HG02852 (cell line): Measurements from ENCODE around the gene ZG16B.

Experiments
- ATAC-seq: cut with Tn5 transposase; IDR thresholded peaks from one replicate; pipeline ENCODE4 v1.9.1; 2021; ENCODE audit warnings: mild to moderate bottlenecking, moderate library complexity; ENCODE audit not compliant: unreplicated experiment

The ZG16B gene

DNA sequence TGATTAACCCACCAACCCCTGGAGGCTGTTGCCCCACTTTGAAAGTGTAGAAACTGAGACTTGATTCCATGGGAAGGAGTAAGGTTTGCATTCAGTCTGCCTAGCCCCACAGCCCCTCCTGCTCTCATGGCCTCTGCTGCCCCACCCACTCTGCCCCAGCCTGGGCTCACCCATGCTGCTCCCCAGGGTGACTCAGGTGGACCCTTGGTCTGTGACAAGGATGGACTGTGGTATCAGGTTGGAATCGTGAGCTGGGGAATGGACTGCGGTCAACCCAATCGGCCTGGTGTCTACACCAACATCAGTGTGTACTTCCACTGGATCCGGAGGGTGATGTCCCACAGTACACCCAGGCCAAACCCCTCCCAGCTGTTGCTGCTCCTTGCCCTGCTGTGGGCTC, 25.4 kb upstream of the ZG16B start:
- no peak for ATAC-seq

DNA sequence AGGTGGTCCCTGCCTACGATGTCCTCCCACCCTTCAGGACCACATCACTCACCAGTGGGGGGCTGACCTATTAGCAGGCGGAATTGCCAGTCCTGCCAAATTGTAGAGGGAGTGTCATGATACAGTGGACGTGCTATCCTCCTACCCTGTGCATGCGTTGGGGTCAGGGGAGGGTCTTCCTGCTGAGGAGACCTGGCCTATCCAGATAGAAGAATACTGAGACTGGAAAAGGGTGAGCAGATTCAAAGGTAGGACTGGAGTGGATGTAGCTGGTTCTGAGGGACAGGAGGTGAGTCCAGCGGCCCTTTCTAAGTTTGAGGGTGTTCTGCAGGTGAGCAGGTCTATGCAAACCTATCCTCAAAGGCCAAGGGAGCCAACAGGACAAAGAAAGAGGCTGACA, 23.8 kb upstream of the ZG16B start:
- no peak for ATAC-seq

- ATAC-seq, result no peak
Measured at GRCh38 chr16:2808181-2808580, 21.9 kb upstream of the ZG16B start.

DNA sequence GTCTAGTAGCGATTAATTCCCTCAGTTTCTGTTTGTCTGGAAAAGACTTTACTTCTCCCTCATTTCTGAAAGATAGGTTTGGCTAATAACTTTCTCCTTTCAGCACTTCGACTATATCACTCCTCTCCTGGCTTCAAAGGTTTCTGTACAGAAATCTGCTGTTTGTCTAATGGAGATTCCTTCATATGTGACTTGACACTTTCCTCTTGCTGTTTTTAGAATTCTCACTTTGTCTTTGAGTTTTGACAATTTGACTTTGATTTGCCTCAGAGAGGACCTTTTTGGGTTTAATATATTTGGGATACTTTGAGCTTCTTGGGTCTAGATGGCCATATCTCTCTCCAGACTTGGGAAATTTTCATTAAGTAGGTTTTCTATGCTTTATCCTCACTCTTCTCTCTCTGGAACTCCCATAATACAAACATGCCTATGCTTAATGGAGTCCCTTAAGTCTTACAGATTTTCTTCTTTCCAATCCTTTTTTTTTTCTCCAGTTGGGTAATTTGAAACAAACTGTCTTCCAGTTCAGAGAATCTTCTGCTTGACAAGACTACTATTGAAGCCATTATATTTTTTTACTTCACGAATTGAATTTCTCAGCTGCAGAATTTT, 20.8 kb upstream of the ZG16B start:
- ATAC-seq, result no peak

GRCh38 chr16:2810651-2811050, 19.5 kb upstream of the ZG16B start:
- no peak for ATAC-seq

DNA sequence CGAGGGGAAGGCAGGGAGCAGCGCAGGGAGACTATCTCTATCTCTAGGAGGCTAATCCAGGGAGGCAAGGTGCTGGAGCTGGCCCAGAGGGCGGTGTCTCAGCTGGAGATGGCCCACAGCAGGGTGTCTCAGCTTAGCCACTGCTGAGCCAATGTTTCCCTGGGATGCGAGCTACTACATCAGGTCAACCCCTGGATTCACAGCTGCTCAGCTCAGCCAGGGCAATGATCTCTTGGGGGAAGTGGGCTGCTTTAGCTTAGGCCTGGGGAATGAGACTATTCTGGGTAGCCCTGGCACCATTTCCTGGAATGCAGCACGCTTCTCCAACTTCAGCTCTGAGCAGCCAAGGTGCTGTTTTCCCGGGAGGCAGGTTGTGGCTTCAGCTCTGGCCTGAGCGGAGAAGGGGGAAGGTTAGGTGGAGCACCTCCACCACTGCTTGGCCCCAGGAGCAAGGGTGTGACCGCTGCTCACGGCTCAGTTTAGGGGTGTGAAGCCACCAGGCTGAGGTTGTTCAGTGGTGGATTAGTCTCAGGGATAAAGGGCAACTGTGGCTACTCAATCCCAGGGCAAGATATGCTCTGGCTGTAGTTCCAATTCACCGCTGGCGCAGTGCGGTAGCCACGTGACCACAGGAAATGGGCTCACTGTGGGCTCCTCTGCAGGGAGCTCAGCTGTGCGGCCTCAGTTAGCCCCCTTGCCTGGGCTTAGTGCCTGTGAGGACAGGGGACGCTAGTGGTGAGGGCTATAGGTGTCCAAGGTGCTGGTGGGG, 18.2 kb upstream of the ZG16B start:
- ATAC-seq, result no peak

DNA sequence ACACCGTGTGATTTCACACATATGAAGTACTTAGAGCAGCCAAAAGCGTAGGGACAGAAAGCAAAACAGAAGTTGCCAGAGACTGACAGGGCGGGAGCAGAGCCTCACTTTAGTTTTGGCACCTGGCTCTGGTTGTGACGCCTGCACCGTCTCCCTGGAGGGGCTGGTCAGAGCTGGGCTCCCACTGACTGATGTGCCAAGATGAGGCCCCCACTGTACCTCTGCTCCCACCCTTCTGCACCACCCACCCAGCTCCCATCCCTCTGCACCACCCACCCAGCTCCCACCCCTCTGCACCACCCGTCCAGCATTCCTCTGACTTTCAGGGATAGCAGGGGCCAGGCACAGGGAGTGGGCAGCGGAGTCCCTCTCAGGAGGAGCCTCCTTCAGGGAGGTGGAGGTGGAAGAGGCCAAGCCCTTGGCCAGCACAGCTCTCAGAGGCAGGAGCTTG, 16.3 kb upstream of the ZG16B start:
- no peak for ATAC-seq

- no peak for ATAC-seq
Measured at GRCh38 chr16:2814551-2815298, 15.4 kb upstream of the ZG16B start.

DNA sequence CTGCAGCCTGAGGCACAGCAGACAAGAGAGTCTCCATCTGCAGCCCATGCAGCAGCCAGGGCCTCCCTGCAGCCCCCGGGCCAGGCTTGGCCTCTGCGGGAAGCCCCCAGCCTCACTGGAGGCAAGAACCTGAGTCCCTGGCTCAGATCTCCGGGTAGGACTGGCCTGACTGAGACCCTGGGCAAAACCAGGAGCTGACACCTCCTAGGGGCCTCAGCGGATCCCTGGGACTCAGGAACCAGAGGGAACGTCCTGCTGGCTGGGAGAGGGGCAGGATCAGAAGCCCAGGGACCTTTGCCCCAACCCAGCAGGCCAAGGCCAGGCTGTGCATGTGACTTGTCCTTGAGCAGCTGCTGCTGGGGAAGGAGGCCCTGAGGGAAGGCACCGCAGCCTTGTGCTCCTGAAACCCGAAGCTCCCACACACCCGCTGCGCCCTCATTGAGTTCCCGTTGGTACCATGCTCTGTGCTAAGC, 14.8 kb upstream of the ZG16B start:
- no peak for ATAC-seq

DNA sequence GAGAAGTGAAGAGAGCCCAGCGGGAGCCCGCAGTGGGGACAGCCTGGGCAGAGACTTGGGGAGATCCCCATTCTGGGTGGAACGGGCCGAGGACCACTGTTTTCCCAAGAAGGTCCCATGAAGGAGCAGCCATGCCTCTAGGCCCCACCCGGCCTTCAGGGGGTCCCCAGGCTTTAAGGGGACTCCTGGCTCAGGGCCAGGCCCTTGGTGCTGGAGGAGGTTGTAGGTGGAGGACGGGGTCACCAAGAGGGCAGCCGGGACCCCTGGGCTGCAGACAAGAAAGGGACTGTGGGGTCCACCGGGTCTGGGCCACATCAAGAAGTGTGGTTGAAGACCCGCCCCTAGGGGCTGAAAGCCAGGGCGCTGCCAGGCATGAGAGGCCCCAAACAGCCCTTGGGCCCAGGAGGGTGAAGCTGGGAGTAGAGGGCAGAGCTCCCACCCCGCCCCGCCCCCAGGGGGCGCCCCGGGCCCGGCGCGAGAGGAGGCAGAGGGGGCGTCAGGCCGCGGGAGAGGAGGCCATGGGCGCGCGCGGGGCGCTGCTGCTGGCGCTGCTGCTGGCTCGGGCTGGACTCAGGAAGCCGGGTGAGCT, 13.3 kb upstream of the ZG16B start, which contains the start of gene PRSS21:
Gene PRSS21, plus strand, starts transcription at position 487 of the 589 bp plus-strand sequence. Its CDS starts 32 bp downstream, at position 519.
- ATAC-seq, result no peak

DNA sequence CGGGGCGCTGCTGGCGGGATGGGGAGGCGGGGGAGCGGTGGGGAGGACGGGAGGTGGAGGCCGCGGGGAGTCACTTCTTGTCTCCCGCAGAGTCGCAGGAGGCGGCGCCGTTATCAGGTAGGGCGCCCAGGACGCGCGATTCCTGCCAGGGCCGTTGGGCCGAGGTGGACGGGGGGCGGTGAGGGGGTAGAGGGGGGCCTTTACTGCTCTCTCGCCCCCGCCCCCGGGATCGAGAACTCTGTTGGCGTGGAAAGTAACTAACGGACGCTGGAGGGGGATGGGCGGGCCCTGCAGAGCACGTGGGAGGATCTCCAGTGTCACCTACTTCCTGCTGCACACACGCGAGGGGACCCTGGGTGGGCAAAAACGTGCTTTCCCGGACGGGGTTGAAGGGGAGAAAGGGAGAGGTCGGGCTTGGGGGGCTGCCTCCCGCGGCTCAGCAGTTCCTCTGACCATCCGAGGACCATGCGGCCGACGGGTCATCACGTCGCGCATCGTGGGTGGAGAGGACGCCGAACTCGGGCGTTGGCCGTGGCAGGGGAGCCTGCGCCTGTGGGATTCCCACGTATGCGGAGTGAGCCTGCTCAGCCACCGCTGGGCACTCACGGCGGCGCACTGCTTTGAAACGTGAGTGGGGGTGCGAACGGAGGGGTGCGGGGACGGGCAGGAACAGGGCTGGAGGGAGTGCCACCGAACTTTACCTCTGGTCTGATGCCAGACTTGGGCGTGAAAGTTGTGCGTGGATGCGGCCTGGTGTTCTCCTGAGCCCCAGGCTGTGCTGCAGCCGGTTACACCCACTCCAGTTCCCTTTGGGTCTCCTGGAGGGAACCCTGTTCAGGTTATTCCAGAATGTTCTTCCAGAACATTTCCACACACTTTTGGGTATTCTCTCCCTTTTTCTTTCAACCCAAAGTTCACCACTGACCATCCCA, 12.5 kb upstream of the ZG16B start:
- ATAC-seq, result no peak

DNA sequence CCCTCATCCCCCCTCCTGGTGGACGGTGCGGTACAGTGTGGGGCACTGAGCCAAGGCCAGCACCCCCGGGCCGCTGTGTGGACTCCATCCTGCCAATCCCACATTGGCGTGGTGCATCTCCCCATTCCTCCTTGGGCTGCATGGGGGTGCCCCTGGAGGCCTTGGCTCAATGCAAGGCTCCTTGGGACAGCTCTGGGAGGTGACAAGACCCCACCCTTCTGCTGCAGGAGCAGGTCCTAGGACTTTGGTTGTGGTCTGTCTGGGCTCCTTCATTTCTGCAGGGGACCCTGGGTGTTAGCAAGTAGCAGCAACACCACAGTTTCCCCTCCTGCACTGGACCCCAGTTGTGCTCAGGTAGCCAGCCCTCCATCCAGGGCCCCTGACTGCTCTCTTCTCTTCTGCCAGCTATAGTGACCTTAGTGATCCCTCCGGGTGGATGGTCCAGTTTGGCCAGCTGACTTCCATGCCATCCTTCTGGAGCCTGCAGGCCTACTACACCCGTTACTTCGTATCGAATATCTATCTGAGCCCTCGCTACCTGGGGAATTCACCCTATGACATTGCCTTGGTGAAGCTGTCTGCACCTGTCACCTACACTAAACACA, 11.7 kb upstream of the ZG16B start:
- no peak for ATAC-seq

- ATAC-seq, result no peak
Measured at GRCh38 chr16:2819179-2819938, 10.7 kb upstream of the ZG16B start.

GRCh38 chr16:2819939-2820835, 9.9 kb upstream of the ZG16B start:
- ATAC-seq, result no peak

GRCh38 chr16:2820836-2821486, 9.1 kb upstream of the ZG16B start:
- no peak for ATAC-seq

DNA sequence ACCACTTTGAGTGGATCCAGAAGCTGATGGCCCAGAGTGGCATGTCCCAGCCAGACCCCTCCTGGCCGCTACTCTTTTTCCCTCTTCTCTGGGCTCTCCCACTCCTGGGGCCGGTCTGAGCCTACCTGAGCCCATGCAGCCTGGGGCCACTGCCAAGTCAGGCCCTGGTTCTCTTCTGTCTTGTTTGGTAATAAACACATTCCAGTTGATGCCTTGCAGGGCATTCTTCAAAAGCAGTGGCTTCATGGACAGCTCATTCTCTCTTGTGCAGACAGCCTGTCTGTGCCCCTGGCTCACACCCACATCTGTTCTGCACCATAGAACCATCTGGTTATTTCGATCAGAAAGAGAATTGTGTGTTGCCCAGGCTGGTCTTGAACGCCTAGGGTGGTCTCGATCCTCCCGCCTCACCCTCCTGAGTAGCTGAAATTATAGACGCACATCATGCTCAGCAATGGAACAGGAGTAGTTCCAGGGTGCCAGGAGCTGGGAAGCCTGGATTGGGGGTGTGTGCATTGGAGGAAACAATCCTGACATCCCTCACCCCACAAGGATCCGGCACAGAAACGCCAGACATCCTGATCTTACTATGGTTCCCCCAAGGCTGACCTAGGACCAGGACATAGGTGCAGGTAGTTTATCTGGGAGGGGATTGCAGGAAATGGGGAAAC, 8.5 kb upstream of the ZG16B start:
- ATAC-seq, result no peak

- ATAC-seq, result no peak
Measured at GRCh38 chr16:2822158-2822495, 8.0 kb upstream of the ZG16B start.
